HEK293T (cell line): ENCODE data around the gene KIRREL3.
"Not testable (repeated sequence)": the region's sequence is repeated elsewhere in the genome, so short reads cannot be mapped to it uniquely, and the experiment has no call there.

Source experiments
- CTCF ChIA-PET: fragments of 350-600 bp; formaldehyde crosslinking; extraction: SDS; loops from one replicate; lab custom pipeline; 2021; ENCODE audit warnings: antibody characterized with exemption, inconsistent platforms; lab: Yijun Ruan, JAX
- POLR2A ChIA-PET: fragments of 350-600 bp; formaldehyde crosslinking; extraction: SDS; loops from one replicate; lab custom pipeline; 2020; ENCODE audit warnings: antibody characterized with exemption, inconsistent platforms; lab: Yijun Ruan, JAX
- DNase-seq: peaks from one replicate; pipeline ENCODE4 v3.0.0; 2012; ENCODE audit warnings: mixed read lengths; ENCODE audit errors: extremely low spot score
- ARNT ChIP-seq: fragments of 450-650 bp; IDR thresholded peaks from 2 replicates; pipeline ENCODE4 v1.6.1; 2017; ENCODE audit warnings: mild to moderate bottlenecking
- BHLHE40 ChIP-seq: fragments of 450-650 bp; IDR thresholded peaks from 2 replicates; pipeline ENCODE4 v1.6.1; 2016; ENCODE audit warnings: mild to moderate bottlenecking, moderate library complexity, borderline replicate concordance
- CTBP1 ChIP-seq: fragments of 450-650 bp; IDR thresholded peaks from 2 replicates; pipeline ENCODE4 v1.6.1; 2016; ENCODE audit warnings: borderline replicate concordance
- ELF4 ChIP-seq: fragments of 450-650 bp; IDR thresholded peaks from 2 replicates; pipeline ENCODE4 v1.6.1; 2017; ENCODE audit warnings: antibody characterized with exemption
- FOXA1 ChIP-seq: fragments of 450-650 bp; IDR thresholded peaks from 2 replicates; pipeline ENCODE4 v1.6.1; 2016; ENCODE audit warnings: mild to moderate bottlenecking
- FOXK2 ChIP-seq: fragments of 450-650 bp; IDR thresholded peaks from 2 replicates; pipeline ENCODE4 v1.6.1; 2016; ENCODE audit warnings: mild to moderate bottlenecking
- FOXM1 ChIP-seq: fragments of 450-650 bp; IDR thresholded peaks from 2 replicates; pipeline ENCODE4 v1.6.1; 2017; ENCODE audit warnings: mild to moderate bottlenecking, borderline replicate concordance
- HDGF ChIP-seq: fragments of 450-650 bp; IDR thresholded peaks from 2 replicates; pipeline ENCODE4 v1.6.1; 2017; ENCODE audit warnings: antibody characterized with exemption, borderline replicate concordance
- L3MBTL2 ChIP-seq: fragments of 450-650 bp; conservative IDR thresholded peaks from 2 replicates; pipeline ENCODE4 v1.6.1; 2016; ENCODE audit warnings: mild to moderate bottlenecking
- LEF1 ChIP-seq: fragments of 450-650 bp; IDR thresholded peaks from 2 replicates; pipeline ENCODE4 v1.6.1; 2017; ENCODE audit warnings: mild to moderate bottlenecking, borderline replicate concordance
- NFRKB ChIP-seq: fragments of 450-650 bp; IDR thresholded peaks from 2 replicates; pipeline ENCODE4 v1.6.1; 2016; ENCODE audit warnings: mild to moderate bottlenecking, moderate library complexity
- SP1 ChIP-seq: fragments of 450-650 bp; IDR thresholded peaks from 2 replicates; pipeline ENCODE4 v1.6.1; 2017
- SUZ12 ChIP-seq: fragments of 450-650 bp; IDR thresholded peaks from 2 replicates; pipeline ENCODE4 v1.6.1; 2016; ENCODE audit warnings: mild to moderate bottlenecking
- TARDBP ChIP-seq: fragments of 450-650 bp; IDR thresholded peaks from 2 replicates; pipeline ENCODE4 v1.6.1; 2016
- ZNF384 ChIP-seq: fragments of 450-650 bp; IDR thresholded peaks from 2 replicates; pipeline ENCODE4 v1.6.1; 2016
- TF ChIP-seq, protein P1 (sequence below): fragments of 450-650 bp; IDR thresholded peaks from 2 replicates; pipeline ENCODE4 v1.6.1; 2016

KIRREL3 gene

DNA sequence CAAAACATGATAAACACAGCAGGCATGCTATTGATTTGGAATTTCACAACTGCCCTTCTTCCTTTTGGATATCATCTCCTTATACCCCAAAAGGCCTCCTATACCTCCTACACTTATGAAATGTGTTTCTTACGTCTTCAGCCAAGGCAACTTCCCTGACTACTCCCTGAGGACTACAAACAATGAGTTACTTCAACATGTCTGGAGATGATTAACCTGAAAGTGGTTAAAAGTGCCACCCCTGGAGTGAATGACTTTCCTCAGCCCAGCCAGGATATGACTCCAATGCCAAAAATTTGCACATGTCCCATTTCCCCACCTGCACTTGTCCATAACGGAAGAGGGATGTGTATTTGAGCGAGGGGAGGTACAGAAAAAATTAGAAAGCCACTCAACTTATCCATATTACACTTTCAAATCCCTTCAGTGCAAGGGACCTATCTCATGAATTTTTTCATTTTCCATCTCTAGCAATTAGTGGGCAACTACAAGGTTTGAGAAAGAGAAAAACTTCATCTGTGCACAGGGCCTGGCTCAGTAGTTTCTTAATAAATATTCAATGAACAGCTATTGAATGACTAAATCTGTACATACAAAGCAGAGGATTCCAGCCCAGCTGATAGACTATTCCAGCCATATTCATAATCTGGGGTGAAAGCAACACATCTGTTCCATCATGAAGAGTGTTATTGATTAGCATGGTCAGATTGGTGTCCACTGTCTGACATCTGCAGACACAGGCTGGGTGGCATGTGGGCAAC, 36.8 kb downstream of the KIRREL3 start:
- ChIA-PET POLR2A (no interaction called here), CTCF (interaction anchor here (0.6 kb wide), 1 partner anchor 364 kb away, joined by 4 read pairs; no protein-coding TSS in a partner anchor)
- TF ChIP-seq FOXK2 (no peak), TARDBP (no peak), ZNF384 (no peak), HDGF (no peak)
- TF ChIP-seq, protein P1, sequence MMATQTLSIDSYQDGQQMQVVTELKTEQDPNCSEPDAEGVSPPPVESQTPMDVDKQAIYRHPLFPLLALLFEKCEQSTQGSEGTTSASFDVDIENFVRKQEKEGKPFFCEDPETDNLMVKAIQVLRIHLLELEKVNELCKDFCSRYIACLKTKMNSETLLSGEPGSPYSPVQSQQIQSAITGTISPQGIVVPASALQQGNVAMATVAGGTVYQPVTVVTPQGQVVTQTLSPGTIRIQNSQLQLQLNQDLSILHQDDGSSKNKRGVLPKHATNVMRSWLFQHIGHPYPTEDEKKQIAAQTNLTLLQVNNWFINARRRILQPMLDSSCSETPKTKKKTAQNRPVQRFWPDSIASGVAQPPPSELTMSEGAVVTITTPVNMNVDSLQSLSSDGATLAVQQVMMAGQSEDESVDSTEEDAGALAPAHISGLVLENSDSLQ: no peak
- no peak for DNase-seq

GRCh38 chr11:126963115-126963514, 37.5 kb downstream of the KIRREL3 start:
- DNase-seq: no peak
- CTCF ChIA-PET: no interaction called here
- POLR2A ChIA-PET: no interaction called here
- TF ChIP-seq LEF1: no peak
- TF ChIP-seq ARNT: no peak
- no peak for TF ChIP-seq BHLHE40
- no peak for TF ChIP-seq FOXM1
- TF ChIP-seq CTBP1: no peak
- TF ChIP-seq, protein P1: no peak
- TF ChIP-seq SUZ12: no peak
- TF ChIP-seq SP1: no peak
- no peak for TF ChIP-seq FOXA1
- TF ChIP-seq L3MBTL2: no peak
- TF ChIP-seq HDGF: no peak
- TF ChIP-seq ZNF384: no peak
- TF ChIP-seq FOXK2: no peak
- TF ChIP-seq TARDBP: no peak
- no peak for TF ChIP-seq ELF4
- no peak for TF ChIP-seq NFRKB

DNA sequence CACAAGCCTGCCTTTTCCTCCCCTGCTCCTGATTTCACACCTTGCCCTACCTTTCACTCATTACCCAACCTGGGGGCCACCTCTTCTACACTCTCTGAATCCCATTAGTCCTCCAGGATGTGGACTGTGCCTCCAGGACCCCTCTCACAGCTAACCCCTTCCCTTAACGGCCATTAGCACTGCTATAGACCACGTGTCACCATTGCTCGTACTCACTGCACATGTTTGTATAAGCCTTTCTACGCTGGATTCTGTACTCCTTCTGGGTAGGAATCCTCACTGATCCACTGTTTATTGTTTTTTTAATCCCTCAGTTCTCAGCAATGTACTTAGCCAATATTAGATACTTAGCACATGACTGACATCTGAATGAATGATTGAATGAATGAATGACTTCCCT, 40.9 kb downstream of the KIRREL3 start:
- CTCF ChIA-PET: no interaction called here
- no peak for TF ChIP-seq TARDBP
- no peak for TF ChIP-seq ARNT
- no peak for TF ChIP-seq BHLHE40
- TF ChIP-seq FOXA1: no peak
- no peak for TF ChIP-seq SUZ12
- no peak for TF ChIP-seq L3MBTL2
- TF ChIP-seq CTBP1: no peak
- TF ChIP-seq LEF1: no peak
- TF ChIP-seq HDGF: no peak
- TF ChIP-seq SP1: no peak
- TF ChIP-seq, protein P1: no peak
- DNase-seq: no peak
- POLR2A ChIA-PET: no interaction called here

DNA sequence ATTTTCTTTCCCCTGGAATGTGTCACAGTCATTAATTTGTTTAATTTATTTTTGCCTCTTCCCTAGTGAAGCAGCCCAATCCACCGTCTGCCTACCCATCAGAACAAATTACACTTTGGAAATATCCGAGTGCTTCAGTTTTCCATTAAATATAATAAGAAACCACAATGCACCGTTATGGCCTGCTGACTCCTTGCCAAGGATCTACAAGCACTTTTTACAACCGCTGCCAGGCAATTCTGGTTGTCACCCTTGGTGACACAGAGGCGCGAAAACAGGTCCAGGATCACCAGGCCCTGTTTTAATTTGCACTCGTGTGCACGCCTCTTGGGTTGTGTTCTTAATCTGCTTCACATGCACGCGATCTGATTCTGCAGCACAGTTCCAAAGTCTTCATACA, 43.9 kb downstream of the KIRREL3 start:
- POLR2A ChIA-PET: no interaction called here
- no peak for TF ChIP-seq SUZ12
- CTCF ChIA-PET: no interaction called here
- no peak for DNase-seq

DNA sequence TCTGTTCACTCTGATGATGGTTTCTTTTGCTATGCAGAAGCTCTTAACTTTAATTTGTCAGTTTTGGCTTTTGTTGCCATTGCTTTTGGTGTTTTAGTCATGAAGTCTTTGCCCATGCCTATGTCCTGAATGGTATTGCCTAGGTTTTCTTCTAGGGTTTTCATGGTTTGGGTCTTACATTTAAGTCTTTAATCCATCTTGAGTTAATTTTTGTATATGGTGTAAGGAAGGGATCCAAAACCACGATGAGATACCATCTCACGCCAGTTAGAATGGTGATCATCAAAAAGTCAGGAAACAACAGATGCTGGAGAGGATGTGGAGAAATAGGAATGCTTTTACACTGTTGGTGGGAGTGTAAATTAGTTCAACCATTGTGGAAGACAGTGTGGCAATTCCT, 48.0 kb downstream of the KIRREL3 start:
- DNase-seq, CTCF ChIA-PET, POLR2A ChIA-PET: not testable (repeated sequence)

DNA sequence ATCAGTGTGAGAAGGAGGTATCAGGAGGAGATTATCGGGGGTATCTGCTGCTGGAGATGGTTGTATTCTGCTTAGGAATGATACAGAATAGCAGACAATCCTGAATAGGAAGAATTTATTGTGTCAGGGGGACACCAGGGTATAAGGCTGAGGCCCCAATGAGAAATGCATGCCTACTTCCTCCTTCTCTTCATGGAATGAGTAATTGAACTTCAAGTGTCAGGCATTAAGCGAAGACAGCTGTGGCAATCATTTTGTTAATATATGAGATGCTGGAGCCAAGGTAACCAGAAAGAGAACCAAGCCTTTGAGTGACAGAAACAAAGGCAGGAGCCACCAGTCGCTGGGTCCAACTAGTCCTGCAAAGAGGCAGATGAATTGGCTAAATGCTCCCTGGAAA, 49.1 kb downstream of the KIRREL3 start:
- DNase-seq: no peak
- TF ChIP-seq SUZ12 (no peak), ZNF384 (no peak), HDGF (no peak), ELF4 (no peak)
- ChIA-PET POLR2A (no interaction called here), CTCF (interaction anchor here (0.7 kb wide), 1 partner anchor 10 kb away, joined by 3 read pairs; no protein-coding TSS in a partner anchor)

DNA sequence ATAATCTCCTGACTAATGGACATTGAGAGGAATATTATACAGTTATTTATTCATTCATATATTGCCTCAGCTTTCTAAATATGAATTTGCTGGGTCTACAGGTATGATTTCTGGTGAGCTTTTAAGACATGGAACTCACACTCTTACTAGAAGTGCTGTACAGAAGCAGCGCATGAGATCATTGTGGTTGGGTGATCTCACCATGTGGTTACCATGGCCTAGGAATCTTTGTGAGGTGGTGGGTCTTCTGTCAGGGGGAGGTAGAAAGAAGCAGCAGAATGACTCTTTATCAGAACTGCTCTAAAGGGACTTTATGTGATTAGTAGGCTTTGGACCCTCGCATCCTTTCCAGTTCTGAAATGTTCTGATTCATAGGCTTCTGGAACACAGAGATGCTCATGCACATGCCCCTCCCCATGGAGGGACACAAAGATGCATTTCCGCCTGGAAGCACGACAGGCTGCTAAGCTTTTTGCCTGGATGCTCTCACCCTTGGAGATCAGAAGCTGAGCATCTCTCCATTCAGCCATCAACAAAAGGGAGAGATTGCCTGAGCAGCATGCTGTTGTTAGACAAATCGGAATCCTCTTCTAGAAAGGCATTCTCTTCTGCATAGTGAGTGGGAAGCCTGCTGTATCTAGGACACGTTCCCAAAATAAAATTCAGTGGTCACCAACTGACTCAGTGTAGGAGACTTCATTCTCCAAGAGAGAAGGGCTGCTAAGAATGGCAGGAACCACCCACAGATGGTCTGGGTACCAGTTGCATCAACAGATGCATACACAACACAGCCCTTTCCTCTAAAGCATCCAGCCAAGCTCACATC, 51.3 kb downstream of the KIRREL3 start:
- DNase-seq: no peak

More for the DNA sequence above, 51.3 kb downstream of the KIRREL3 start:
- CTCF ChIA-PET: no interaction called here
- POLR2A ChIA-PET: no interaction called here
- TF ChIP-seq, protein P1: no peak
- TF ChIP-seq FOXM1 (no peak), LEF1 (no peak), CTBP1 (no peak)
